A673 (cell line): ENCODE results near the gene CFAP65. TPM values are rescaled to one million over a fixed set of nuclear protein-coding genes. Genes with fewer than 3 reads are reported as not detected.

Source experiments
- BruUV-seq: library from RNA; stranded (reverse); fragments of 400-500 nt; replicated peaks from 2 replicates; lab custom pipeline; 2021; lab: Mats Ljungman, UMichigan
- CTCF ChIA-PET: fragments of 300-600 bp; sonication (Branson Sonifier 250); formaldehyde crosslinking; loops from one replicate; lab custom pipeline; 2022; ENCODE audit warnings: antibody characterized with exemption; lab: Charles Lee
- POLR2A ChIA-PET: fragments of 300-600 bp; sonication (Branson Sonifier 250); formaldehyde crosslinking; loops from one replicate; lab custom pipeline; 2022; ENCODE audit warnings: antibody characterized with exemption; ENCODE audit not compliant: low non-redundant PET; lab: Charles Lee
- DNase-seq: peaks from one replicate; pipeline ENCODE4 v3.0.0-alpha.2; 2015; ENCODE audit warnings: low spot score
- H3K27ac ChIP-seq: fragments of 200-600 bp; sonication (generic); 2 replicates; pipeline ENCODE4 v1.5.1; 2016; ENCODE audit warnings: mixed run types, low read depth, mild to moderate bottlenecking, mixed read lengths, antibody characterized with exemption, low read length; ENCODE audit not compliant: poor library complexity, severe bottlenecking
- H3K27me3 ChIP-seq: fragments of 200-600 bp; sonication (generic); replicated peaks from 2 replicates; pipeline ENCODE4 v1.6.1; 2017; ENCODE audit warnings: mixed run types, low read depth, mild to moderate bottlenecking, mixed read lengths, antibody characterized with exemption, low read length; ENCODE audit not compliant: insufficient read depth, poor library complexity
- H3K36me3 ChIP-seq: fragments of 200-600 bp; sonication (generic); 2 replicates; pipeline ENCODE4 v1.6.1; 2016; ENCODE audit warnings: mixed run types, mild to moderate bottlenecking, mixed read lengths, antibody characterized with exemption, low read length; ENCODE audit not compliant: insufficient read depth, poor library complexity, severe bottlenecking
- H3K4me1 ChIP-seq: fragments of 200-600 bp; sonication (generic); 2 replicates; pipeline ENCODE4 v1.6.1; 2017; ENCODE audit warnings: mixed run types, mild to moderate bottlenecking, mixed read lengths, antibody characterized with exemption, low read length; ENCODE audit not compliant: insufficient read depth, poor library complexity, severe bottlenecking
- H3K4me3 ChIP-seq: fragments of 200-600 bp; sonication (generic); 2 replicates; pipeline ENCODE4 v1.5.1; 2016; ENCODE audit warnings: low read depth, mixed run types, mild to moderate bottlenecking, mixed read lengths, low read length; ENCODE audit not compliant: poor library complexity, severe bottlenecking
- H3K9me3 ChIP-seq: fragments of 200-600 bp; sonication (generic); 2 replicates; pipeline ENCODE4 v1.6.1; 2016; ENCODE audit warnings: mixed run types, low read depth, mild to moderate bottlenecking, mixed read lengths, antibody characterized with exemption, low read length; ENCODE audit not compliant: poor library complexity, severe bottlenecking
- CTCF ChIP-seq: fragments of 300-800, 200-600 bp; sonication (generic); conservative IDR thresholded peaks from 2 replicates; pipeline ENCODE4 v1.5.1; 2017; ENCODE audit warnings: low read depth, mild to moderate bottlenecking, antibody characterized with exemption, low read length, moderate library complexity, mixed read lengths
- EZH2 ChIP-seq: fragments of 200-600 bp; sonication (generic); IDR thresholded peaks from 2 replicates; pipeline ENCODE4 v1.6.1; 2017; ENCODE audit warnings: borderline replicate concordance, low read depth, mild to moderate bottlenecking, mixed read lengths, antibody characterized with exemption, low read length; ENCODE audit not compliant: poor library complexity, severe bottlenecking
- intact Hi-C: fragments of 100-400 bp; cut with micrococcal nuclease; formaldehyde crosslinking; loops from one replicate; pipeline ENCODE4 v1.10.0; 2022; ENCODE audit not compliant: unreplicated experiment
- total RNA-seq: library from RNA; stranded (reverse); gene quantifications from 2 replicates; pipeline ENCODE4 v1.2.3, GENCODE V29; 2021

Gene CFAP65
- total RNA-seq, 1 experiment from 2014 or later = 0.13 TPM

DNA sequence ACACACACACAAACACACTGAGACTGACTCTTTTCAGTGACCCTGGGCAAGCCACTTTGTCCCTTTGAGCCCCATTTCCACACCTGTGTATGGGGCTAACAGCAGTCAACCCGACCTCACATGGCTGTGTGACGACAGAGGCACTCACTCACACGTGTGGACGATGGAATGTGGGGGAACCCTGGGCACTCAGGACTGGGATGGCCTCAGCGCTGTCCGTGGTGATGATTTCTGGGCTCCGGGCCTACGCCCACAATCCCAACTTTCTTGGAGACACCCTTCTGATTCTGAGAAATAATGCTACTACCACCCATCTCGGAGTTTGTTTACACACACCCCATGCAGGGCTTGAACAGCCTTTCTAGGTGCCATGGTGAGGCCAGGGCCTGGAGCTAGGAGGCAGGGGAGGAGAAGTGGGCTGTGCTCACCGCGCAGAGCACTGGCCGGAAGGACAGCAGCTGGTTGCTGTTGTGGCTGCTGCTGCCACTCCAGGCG lies 49.6 kb downstream of the CFAP65 start:
- no TSS peak for BruUV-seq
- ChIA-PET CTCF (interaction anchor here (0.5 kb wide), 1 partner anchor 13 kb away, joined by 3 read pairs; no protein-coding TSS in a partner anchor), POLR2A (no interaction called here)
- Histone ChIP-seq H3K36me3 (no peaks in the 10 kb centered on the region), H3K4me3 (no peak overlapping the region), H3K4me1 (peaks cover 16% of the 10 kb centered on the region), H3K27me3 (peaks cover 54% of the 10 kb centered on the region), H3K9me3 (no peaks in the 10 kb centered on the region), H3K27ac (no peak overlapping the region)
- DNase-seq = no peak
- no peak for TF ChIP-seq CTCF
- no peak for TF ChIP-seq EZH2
- intact Hi-C loops = no loop called here

- TF ChIP-seq CTCF (no peak), EZH2 (no peak)
- Histone ChIP-seq H3K27me3 (peaks cover 57% of the 10 kb centered on the region), H3K4me1 (peaks cover 21% of the 10 kb centered on the region), H3K4me3 (no peak overlapping the region), H3K27ac (no peak overlapping the region), H3K36me3 (no peaks in the 10 kb centered on the region), H3K9me3 (no peaks in the 10 kb centered on the region)
- DNase-seq = no peak
- BruUV-seq = no TSS peak
- intact Hi-C loops = no loop called here
- ChIA-PET CTCF (no interaction called here), POLR2A (no interaction called here)
Measured at GRCh38 chr2:218990612-218991011, 50.7 kb downstream of the CFAP65 start.

- intact Hi-C loops = no loop called here
Measured at GRCh38 chr2:218990052-218990451, 51.3 kb downstream of the CFAP65 start.

DNA sequence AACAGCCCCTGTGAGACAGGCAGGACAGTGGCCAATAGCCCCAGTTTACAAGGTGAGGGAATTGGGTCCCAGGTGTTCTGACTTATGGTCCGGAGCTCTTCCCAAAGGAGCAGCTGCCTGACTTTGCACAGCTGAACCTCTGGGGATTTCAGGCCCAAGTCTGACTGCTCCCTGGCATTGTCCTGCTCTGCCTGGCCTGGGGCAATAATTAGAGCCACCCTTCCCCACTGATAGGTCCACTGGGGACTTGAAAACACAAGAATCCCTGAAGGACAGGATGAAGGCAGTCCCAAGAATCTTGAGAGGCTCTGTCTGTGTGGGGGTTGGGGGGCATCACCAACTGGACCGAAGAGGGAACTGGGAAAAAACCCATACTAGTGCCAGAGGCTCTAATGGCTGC lies 52.7 kb downstream of the CFAP65 start:
- BruUV-seq = no TSS peak
- Histone ChIP-seq H3K36me3 (no peaks in the 10 kb centered on the region), H3K27me3 (peaks cover 52% of the 10 kb centered on the region), H3K4me1 (peaks cover 19% of the 10 kb centered on the region), H3K27ac (no peak overlapping the region), H3K9me3 (no peaks in the 10 kb centered on the region), H3K4me3 (no peak overlapping the region)
- no peak for DNase-seq
- TF ChIP-seq CTCF = no peak
- no peak for TF ChIP-seq EZH2
- intact Hi-C loops = no loop called here
- CTCF ChIA-PET = interaction anchor here (1.3 kb wide), 1 partner anchor 8 kb away, joined by 4 read pairs; no protein-coding TSS in a partner anchor
- POLR2A ChIA-PET = no interaction called here

More at GRCh38 chr2:218990052-218990451, 51.3 kb downstream of the CFAP65 start:
- peaks cover 56% of the 10 kb centered on the region for H3K27me3 ChIP-seq
- no peaks in the 10 kb centered on the region for H3K9me3 ChIP-seq
- ChIA-PET CTCF (interaction anchor here (1.3 kb wide), 1 partner anchor 10 kb away, joined by 4 read pairs; no protein-coding TSS in a partner anchor), POLR2A (no interaction called here)
- H3K4me3 ChIP-seq = no peak overlapping the region
- no peak overlapping the region for H3K27ac ChIP-seq
- no TSS peak for BruUV-seq
- peaks cover 21% of the 10 kb centered on the region for H3K4me1 ChIP-seq
- DNase-seq = no peak
- no peaks in the 10 kb centered on the region for H3K36me3 ChIP-seq
- TF ChIP-seq EZH2 = no peak
